Ishikawa (cell line): ENCODE results near the gene KREMEN1.

Experiments used
- CEBPB ChIP-seq: IDR thresholded peaks from 2 replicates; pipeline ENCODE4 v1.6.1; 2012
- CREB1 ChIP-seq: IDR thresholded peaks from 2 replicates; pipeline ENCODE4 v1.6.1; 2012; ENCODE audit warnings: low read depth
- EGR1 ChIP-seq: IDR thresholded peaks from 2 replicates; pipeline ENCODE4 v1.6.1; 2012
- EP300 ChIP-seq: IDR thresholded peaks from 2 replicates; pipeline ENCODE4 v1.6.1; 2012; ENCODE audit warnings: borderline replicate concordance
- FOXM1 ChIP-seq: IDR thresholded peaks from 2 replicates; pipeline ENCODE4 v1.6.1; 2012; ENCODE audit warnings: low read depth, borderline replicate concordance
- MAX ChIP-seq: IDR thresholded peaks from 2 replicates; pipeline ENCODE4 v1.6.1; 2012
- NFIC ChIP-seq: IDR thresholded peaks from 2 replicates; pipeline ENCODE4 v1.6.1; 2012
- RAD21 ChIP-seq: IDR thresholded peaks from 2 replicates; pipeline ENCODE4 v1.6.1; 2012; ENCODE audit warnings: low read depth
- TAF1 ChIP-seq: IDR thresholded peaks from 2 replicates; pipeline ENCODE4 v1.6.1; 2012; ENCODE audit warnings: low read depth, mild to moderate bottlenecking
- TCF12 ChIP-seq: IDR thresholded peaks from 2 replicates; pipeline ENCODE4 v1.6.1; 2012; ENCODE audit warnings: low read depth
- TEAD4 ChIP-seq: IDR thresholded peaks from 2 replicates; pipeline ENCODE4 v1.6.1; 2012
- USF1 ChIP-seq: IDR thresholded peaks from 2 replicates; pipeline ENCODE4 v1.6.1; 2012
- YY1 ChIP-seq: IDR thresholded peaks from 2 replicates; pipeline ENCODE4 v1.6.1; 2012; ENCODE audit warnings: low read depth
- ZBTB7A ChIP-seq: IDR thresholded peaks from 2 replicates; pipeline ENCODE4 v1.6.1; 2012; ENCODE audit warnings: low read depth
- TF ChIP-seq, protein P1 (sequence below): IDR thresholded peaks from 2 replicates; pipeline ENCODE4 v1.6.1; 2012; ENCODE audit warnings: low read depth, mild to moderate bottlenecking

Gene KREMEN1

GRCh38 chr22:29211066-29211465 is 138.2 kb downstream of the KREMEN1 start:
- no peak for TF ChIP-seq EP300
- no peak for TF ChIP-seq ZBTB7A
- no peak for TF ChIP-seq FOXM1
- no peak for TF ChIP-seq USF1
- no peak for TF ChIP-seq EGR1

DNA sequence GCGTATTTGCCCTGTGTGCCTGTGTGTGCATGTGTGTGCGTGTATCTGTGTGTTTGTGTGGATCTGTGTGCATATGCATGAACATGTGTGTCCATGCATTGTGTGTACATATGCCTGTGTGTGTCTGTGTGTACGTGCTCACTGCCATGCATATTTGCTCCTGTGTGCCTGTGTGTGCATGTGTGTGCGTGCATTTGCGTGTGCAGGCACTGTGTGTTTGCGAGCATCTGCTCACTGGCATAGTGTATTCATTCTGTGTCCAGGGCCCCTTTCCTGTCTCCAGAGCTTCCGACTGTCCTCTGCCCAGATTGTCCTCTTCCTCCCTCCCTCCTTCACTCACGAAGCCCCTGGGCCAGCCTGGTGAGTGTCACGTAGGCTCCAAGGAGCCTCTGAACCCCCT is 138.6 kb downstream of the KREMEN1 start:
- TF ChIP-seq USF1 (no peak), NFIC (no peak), EP300 (no peak), YY1 (no peak), CEBPB (no peak), ZBTB7A (no peak), TEAD4 (no peak), FOXM1 (no peak), RAD21 (no peak), MAX (no peak), EGR1 (no peak), CREB1 (no peak), TCF12 (no peak), TAF1 (no peak)
- TF ChIP-seq, protein P1, sequence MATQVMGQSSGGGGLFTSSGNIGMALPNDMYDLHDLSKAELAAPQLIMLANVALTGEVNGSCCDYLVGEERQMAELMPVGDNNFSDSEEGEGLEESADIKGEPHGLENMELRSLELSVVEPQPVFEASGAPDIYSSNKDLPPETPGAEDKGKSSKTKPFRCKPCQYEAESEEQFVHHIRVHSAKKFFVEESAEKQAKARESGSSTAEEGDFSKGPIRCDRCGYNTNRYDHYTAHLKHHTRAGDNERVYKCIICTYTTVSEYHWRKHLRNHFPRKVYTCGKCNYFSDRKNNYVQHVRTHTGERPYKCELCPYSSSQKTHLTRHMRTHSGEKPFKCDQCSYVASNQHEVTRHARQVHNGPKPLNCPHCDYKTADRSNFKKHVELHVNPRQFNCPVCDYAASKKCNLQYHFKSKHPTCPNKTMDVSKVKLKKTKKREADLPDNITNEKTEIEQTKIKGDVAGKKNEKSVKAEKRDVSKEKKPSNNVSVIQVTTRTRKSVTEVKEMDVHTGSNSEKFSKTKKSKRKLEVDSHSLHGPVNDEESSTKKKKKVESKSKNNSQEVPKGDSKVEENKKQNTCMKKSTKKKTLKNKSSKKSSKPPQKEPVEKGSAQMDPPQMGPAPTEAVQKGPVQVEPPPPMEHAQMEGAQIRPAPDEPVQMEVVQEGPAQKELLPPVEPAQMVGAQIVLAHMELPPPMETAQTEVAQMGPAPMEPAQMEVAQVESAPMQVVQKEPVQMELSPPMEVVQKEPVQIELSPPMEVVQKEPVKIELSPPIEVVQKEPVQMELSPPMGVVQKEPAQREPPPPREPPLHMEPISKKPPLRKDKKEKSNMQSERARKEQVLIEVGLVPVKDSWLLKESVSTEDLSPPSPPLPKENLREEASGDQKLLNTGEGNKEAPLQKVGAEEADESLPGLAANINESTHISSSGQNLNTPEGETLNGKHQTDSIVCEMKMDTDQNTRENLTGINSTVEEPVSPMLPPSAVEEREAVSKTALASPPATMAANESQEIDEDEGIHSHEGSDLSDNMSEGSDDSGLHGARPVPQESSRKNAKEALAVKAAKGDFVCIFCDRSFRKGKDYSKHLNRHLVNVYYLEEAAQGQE, result no peak

- TF ChIP-seq EP300 (no peak), MAX (no peak), TEAD4 (no peak), RAD21 (no peak), CREB1 (no peak), YY1 (no peak), USF1 (no peak), EGR1 (no peak), NFIC (no peak), ZBTB7A (no peak), FOXM1 (no peak), TAF1 (no peak), TCF12 (no peak), CEBPB (no peak)
- TF ChIP-seq, protein P1, result no peak
Measured at GRCh38 chr22:29212743-29213142, 139.9 kb downstream of the KREMEN1 start.

DNA sequence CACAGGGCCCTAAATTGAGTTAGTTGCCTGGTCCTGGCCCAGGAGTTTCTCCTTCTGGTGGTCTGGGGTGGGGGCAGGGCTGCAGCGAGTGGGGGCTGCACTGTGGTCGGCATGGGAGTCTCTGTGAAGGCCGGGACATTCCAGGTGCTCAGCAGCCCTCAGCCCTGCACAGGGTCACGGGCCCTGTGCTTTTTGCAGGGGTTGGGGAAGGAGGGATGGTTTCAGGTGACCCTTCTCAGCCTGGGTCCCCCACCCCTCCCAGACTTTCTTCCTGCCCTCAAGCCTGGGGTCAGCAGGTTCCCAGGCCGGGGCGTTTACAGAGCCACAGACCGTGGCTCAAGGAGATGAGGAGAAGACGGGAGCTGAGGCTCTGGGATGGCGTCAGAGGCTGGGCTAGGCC is 140.7 kb downstream of the KREMEN1 start:
- no peak for TF ChIP-seq RAD21
- TF ChIP-seq EP300, result no peak
- TF ChIP-seq TAF1, result no peak
- TF ChIP-seq TEAD4, result no peak
- TF ChIP-seq FOXM1, result no peak
- TF ChIP-seq MAX, result no peak
- no peak for TF ChIP-seq ZBTB7A

GRCh38 chr22:29214232-29214631 is 141.4 kb downstream of the KREMEN1 start:
- TF ChIP-seq TAF1 (no peak), TCF12 (no peak), CEBPB (no peak), USF1 (no peak), YY1 (no peak), EGR1 (no peak), CREB1 (no peak), ZBTB7A (no peak), RAD21 (no peak), FOXM1 (no peak), NFIC (no peak), EP300 (no peak), MAX (no peak), TEAD4 (no peak)
- TF ChIP-seq, protein P1, result no peak
